PC-3 (cell line): ENCODE data around the gene R3HCC1L. TPM values are rescaled to one million over a fixed set of nuclear protein-coding genes. Genes with fewer than 3 reads are reported as not detected.
A peak's percentile ranks its signal among the peaks of the same experiment; 100 is the strongest.

Source experiments
- ATAC-seq: fragments of 200-7000 bp; cut with Tn5 transposase; 2 replicates; pipeline ENCODE4 v1.9.1; 2020; ENCODE audit warnings: mild to moderate bottlenecking, moderate library complexity
- BruUV-seq: library from RNA; stranded (reverse); fragments of 400-500 nt; replicated peaks from 2 replicates; lab custom pipeline; 2021; lab: Mats Ljungman, UMichigan
- CTCF ChIA-PET: fragments of 300-600 bp; sonication (Branson Sonifier 250); formaldehyde crosslinking; loops from one replicate; lab custom pipeline; 2022; ENCODE audit warnings: antibody characterized with exemption; lab: Charles Lee
- POLR2A ChIA-PET: fragments of 300-600 bp; sonication (Branson Sonifier 250); formaldehyde crosslinking; loops from one replicate; lab custom pipeline; 2022; ENCODE audit warnings: antibody characterized with exemption; ENCODE audit not compliant: unreplicated experiment; lab: Charles Lee
- DNase-seq: peaks from one replicate; pipeline ENCODE4 v3.0.0-alpha.2; 2015
- H2AFZ ChIP-seq: fragments of 300-600 bp; sonication (generic); 2 replicates; pipeline ENCODE4 v1.6.0; 2016; ENCODE audit warnings: antibody characterized with exemption, low read length
- H3F3A ChIP-seq: fragments of 300-600 bp; sonication (generic); one replicate; pipeline ENCODE4 v1.6.0; 2017; ENCODE audit warnings: antibody characterized with exemption, low read length, control low read depth, mild to moderate bottlenecking; ENCODE audit not compliant: unreplicated experiment
- H3K27ac ChIP-seq: fragments of 300-600 bp; sonication (generic); 2 replicates; pipeline ENCODE4 v1.5.1; 2016; ENCODE audit warnings: mild to moderate bottlenecking, low read length
- H3K27me3 ChIP-seq: fragments of 300-600 bp; sonication (generic); 2 replicates; pipeline ENCODE4 v1.6.1; 2016; ENCODE audit warnings: low read length, mixed read lengths
- H3K36me3 ChIP-seq: fragments of 300-600 bp; sonication (generic); 2 replicates; pipeline ENCODE4 v1.6.1; 2016; ENCODE audit warnings: low read depth, mixed run types, low read length, mixed read lengths
- H3K4me1 ChIP-seq: fragments of 300-600 bp; sonication (generic); 2 replicates; pipeline ENCODE4 v1.5.1; 2016; ENCODE audit warnings: low read length; ENCODE audit not compliant: insufficient read depth
- H3K4me2 ChIP-seq: fragments of 300-600 bp; sonication (generic); 2 replicates; pipeline ENCODE4 v1.6.0; 2016; ENCODE audit warnings: low read length
- H3K4me3 ChIP-seq: fragments of 300-600 bp; sonication (generic); 2 replicates; pipeline ENCODE4 v1.5.1; 2016; ENCODE audit warnings: mild to moderate bottlenecking, low read length, mixed read lengths
- H3K79me2 ChIP-seq: fragments of 300-600 bp; sonication (generic); 2 replicates; pipeline ENCODE4 v1.6.1; 2017; ENCODE audit warnings: low read length, mixed read lengths
- H3K9ac ChIP-seq: fragments of 300-600 bp; sonication (generic); 2 replicates; pipeline ENCODE4 v1.6.0; 2016; ENCODE audit warnings: mild to moderate bottlenecking, low read length
- H3K9me2 ChIP-seq: fragments of 300-600 bp; sonication (generic); replicated peaks from 2 replicates; pipeline ENCODE4 v1.6.1; 2016; ENCODE audit warnings: mixed run types, low read length, mixed read lengths
- H3K9me3 ChIP-seq: fragments of 300-600 bp; sonication (generic); 2 replicates; pipeline ENCODE4 v1.6.1; 2016; ENCODE audit warnings: low read length, mixed read lengths
- H4K20me1 ChIP-seq: fragments of 300-600 bp; sonication (generic); 2 replicates; pipeline ENCODE4 v1.6.1; 2016; ENCODE audit warnings: low read length, mixed read lengths
- CTCF ChIP-seq: fragments of 300-600 bp; sonication (generic); conservative IDR thresholded peaks from 2 replicates; pipeline ENCODE4 v1.5.1; 2017; ENCODE audit warnings: antibody characterized with exemption, low read depth, mild to moderate bottlenecking, low read length
- EZH2 ChIP-seq: fragments of 300-600 bp; sonication (generic); IDR thresholded peaks from one replicate; pipeline ENCODE4 v1.6.1; 2017; ENCODE audit warnings: antibody characterized with exemption, mild to moderate bottlenecking, low read length; ENCODE audit not compliant: unreplicated experiment
- EZH2phosphoT487 ChIP-seq: fragments of 300-600 bp; sonication (generic); IDR thresholded peaks from 2 replicates; pipeline ENCODE4 v1.6.1; 2018; ENCODE audit warnings: mild to moderate bottlenecking, antibody characterized with exemption, low read length, borderline replicate concordance
- intact Hi-C: fragments of 100-400 bp; cut with micrococcal nuclease; formaldehyde crosslinking; loops from 2 replicates; pipeline ENCODE4 v1.9.0; 2023
- total RNA-seq: library from RNA; depleted of rRNA; stranded (reverse); fragments of >200 nt; gene quantifications from 2 replicates; pipeline ENCODE4 v1.2.3, GENCODE V29; 2014

Gene R3HCC1L
- total RNA-seq, 1 experiment from 2014 or later = 15.3 TPM

GRCh38 chr10:98267069-98267893, 132.8 kb downstream of the R3HCC1L start:
- CTCF ChIA-PET = interaction anchor here (0.5 to 0.9 kb wide), 3 partner anchors 43 to 200 kb away, joined by 3 to 4 read pairs (median 3); no protein-coding TSS in a partner anchor
- peak; percentile 29 for ATAC-seq

GRCh38 chr10:98267894-98268693, 133.6 kb downstream of the R3HCC1L start, which contains the start of gene LOXL4:
TSS of gene LOXL4 (minus strand) at chr10:98268194. CDS start at chr10:98263019, 5,175 bp downstream.
- ATAC-seq (peak; percentile 16), DNase-seq (peak; percentile 19)
- TF ChIP-seq CTCF = no peak
- TF ChIP-seq EZH2 = no peak
- TF ChIP-seq EZH2phosphoT487 = no peak
- BruUV-seq = no TSS peak
- no peaks in the 10 kb centered on the region for H3K9me2 ChIP-seq
- peak within 1 kb of the TSS; percentile 61 for H3K4me3 ChIP-seq
- intact Hi-C loops = loop anchor here (2.0 to 10.0 kb wide), 3 partner anchors 41 to 397 kb away; no protein-coding TSS in a partner anchor
- POLR2A ChIA-PET = no interaction called here
- CTCF ChIA-PET = interaction anchor here (0.9 kb wide), 1 partner anchor 42 kb away, joined by 3 read pairs; no protein-coding TSS in a partner anchor
- H3K4me1 ChIP-seq = peaks cover 27% of the 10 kb centered on the region
- no peaks in the 10 kb centered on the region for H3K9me3 ChIP-seq
- H2AFZ ChIP-seq = peak within 1 kb of the TSS; percentile 83
- H3K27ac ChIP-seq = peak within 1 kb of the TSS; percentile 67
- peak within 1 kb of the TSS; percentile 37 for H3K9ac ChIP-seq
- no peaks in the 10 kb centered on the region for H3F3A ChIP-seq
- no peaks in the 10 kb centered on the region for H3K79me2 ChIP-seq
- H3K27me3 ChIP-seq = no peaks in the 10 kb centered on the region
- H3K4me2 ChIP-seq = peak within 1 kb of the TSS; percentile 89
- no peaks in the 10 kb centered on the region for H4K20me1 ChIP-seq
- no peaks in the 10 kb centered on the region for H3K36me3 ChIP-seq

More at GRCh38 chr10:98267069-98267893, 132.8 kb downstream of the R3HCC1L start:
- Histone ChIP-seq H3K4me2 (peak overlapping the region; percentile 76), H3K9ac (peak overlapping the region; percentile 26; the same call in 1 of the 2 replicates), H3K4me1 (peaks cover 27% of the 10 kb centered on the region), H3K79me2 (no peaks in the 10 kb centered on the region), H3K27me3 (no peaks in the 10 kb centered on the region), H3F3A (no peaks in the 10 kb centered on the region), H2AFZ (peak overlapping the region; percentile 83), H3K9me2 (no peaks in the 10 kb centered on the region), H3K9me3 (no peaks in the 10 kb centered on the region), H3K27ac (0 out of 2 replicates have a peak overlapping the region, but pooled peaks have one; percentile 30), H4K20me1 (no peaks in the 10 kb centered on the region), H3K4me3 (peak overlapping the region; percentile 51; the same call in 1 of the 2 replicates), H3K36me3 (no peaks in the 10 kb centered on the region)
- TF ChIP-seq EZH2 (no peak), CTCF (no peak), EZH2phosphoT487 (no peak)
- BruUV-seq = TSS peak; percentile 44
- intact Hi-C loops = loop anchor here (10.0 kb wide), 2 partner anchors 138 to 398 kb away; no protein-coding TSS in a partner anchor
- DNase-seq = no peak
- POLR2A ChIA-PET = no interaction called here
